ENCODE results near the gene BTBD19.

- TF ChIP-seq LARP7 (IDR thresholded peaks at IDR 0.05), result no peak
- TF ChIP-seq ZBTB33 (CRISPR knock-in tag; IDR thresholded peaks at IDR 0.05), result peak; percentile 98
- TF ChIP-seq SMARCB1 (IDR thresholded peaks at IDR 0.05; ENCODE audit: insufficient read length, low read depth), result no peak
- TF ChIP-seq SRSF1 (IDR thresholded peaks at IDR 0.05; ENCODE audit: low read depth, low read length), result no peak
Measured at GRCh38 chr1:44827197-44828002, 19.1 kb downstream of the BTBD19 start.

All from K562 (cell line).